ENCODE results near the gene OR9Q1. TPM values are rescaled to one million over a fixed set of nuclear protein-coding genes. Genes with fewer than 3 reads are reported as not detected.

OR9Q1 gene
- total RNA-seq, 1 donor from 2014 or later = not detected

GRCh38 chr11:58068655-58069054, 45.0 kb downstream of the OR9Q1 start:
- no peaks in the 10 kb centered on the region for H3K36me3 ChIP-seq
- no peaks in the 10 kb centered on the region for H3K27me3 ChIP-seq
- no peaks in the 10 kb centered on the region for H3K9me3 ChIP-seq
- intact Hi-C loops (cut with DNase I) = no loop called here
- H3K4me1 ChIP-seq = no peaks in the 10 kb centered on the region
- H3K27ac ChIP-seq = no peak overlapping the region
- DNase-seq (ENCODE audit: extremely low spot score in 2 of 2) = no peak
- H3K4me3 ChIP-seq = no peak overlapping the region
- no peak for TF ChIP-seq POLR2AphosphoS5 (IDR thresholded peaks at IDR 0.05; ENCODE audit: insufficient read depth in 1 of 2, low read depth in 1 of 2)
- TF ChIP-seq CTCF (IDR thresholded peaks at IDR 0.05) = no peak
- TF ChIP-seq POLR2A (IDR thresholded peaks at IDR 0.05) = no peak

- no peak overlapping the region for H3K4me3 ChIP-seq
- no peaks in the 10 kb centered on the region for H3K9me3 ChIP-seq
- TF ChIP-seq CTCF (IDR thresholded peaks at IDR 0.05) (no peak), POLR2A (IDR thresholded peaks at IDR 0.05) (no peak), POLR2AphosphoS5 (IDR thresholded peaks at IDR 0.05; ENCODE audit: insufficient read depth in 1 of 2, low read depth in 1 of 2) (no peak)
- intact Hi-C loops (cut with DNase I) = no loop called here
- H3K27me3 ChIP-seq = no peaks in the 10 kb centered on the region
- no peaks in the 10 kb centered on the region for H3K36me3 ChIP-seq
- no peaks in the 10 kb centered on the region for H3K4me1 ChIP-seq
- H3K27ac ChIP-seq = no peak overlapping the region
- DNase-seq (ENCODE audit: extremely low spot score in 2 of 2) = no peak
Observed at GRCh38 chr11:58070585-58070984, 46.9 kb downstream of the OR9Q1 start.

GRCh38 chr11:58075781-58076180, 52.1 kb downstream of the OR9Q1 start:
- DNase-seq (ENCODE audit: extremely low spot score in 2 of 2) = no peak
- Histone ChIP-seq H3K27me3 (no peaks in the 10 kb centered on the region), H3K9me3 (no peaks in the 10 kb centered on the region), H3K36me3 (no peaks in the 10 kb centered on the region), H3K4me1 (no peaks in the 10 kb centered on the region), H3K4me3 (no peak overlapping the region), H3K27ac (no peak overlapping the region)
- intact Hi-C loops (cut with DNase I) = no loop called here
- TF ChIP-seq POLR2AphosphoS5 (IDR thresholded peaks at IDR 0.05; ENCODE audit: insufficient read depth in 1 of 2, low read depth in 1 of 2) (peak in 1 of 2 donors; percentile 21), POLR2A (IDR thresholded peaks at IDR 0.05) (no peak)

GRCh38 chr11:58086528-58086927, 62.8 kb downstream of the OR9Q1 start:
- DNase-seq (ENCODE audit: extremely low spot score in 2 of 2) = no peak
- H3K4me3 ChIP-seq = no peak overlapping the region
- TF ChIP-seq POLR2AphosphoS5 (IDR thresholded peaks at IDR 0.05; ENCODE audit: insufficient read depth in 1 of 2, low read depth in 1 of 2) = no peak
- TF ChIP-seq POLR2A (IDR thresholded peaks at IDR 0.05) = no peak
- no peak for TF ChIP-seq CTCF (IDR thresholded peaks at IDR 0.05)
- H3K36me3 ChIP-seq = no peaks in the 10 kb centered on the region
- H3K27me3 ChIP-seq = no peaks in the 10 kb centered on the region
- H3K27ac ChIP-seq = no peak overlapping the region
- H3K4me1 ChIP-seq = no peaks in the 10 kb centered on the region
- H3K9me3 ChIP-seq = no peaks in the 10 kb centered on the region
- intact Hi-C loops (cut with DNase I) = no loop called here

GRCh38 chr11:58097437-58097836, 73.8 kb downstream of the OR9Q1 start:
- TF ChIP-seq CTCF (IDR thresholded peaks at IDR 0.05) (no peak), POLR2A (IDR thresholded peaks at IDR 0.05) (no peak), POLR2AphosphoS5 (IDR thresholded peaks at IDR 0.05; ENCODE audit: insufficient read depth in 1 of 2, low read depth in 1 of 2) (no peak)
- no peaks in the 10 kb centered on the region for H3K9me3 ChIP-seq
- no peaks in the 10 kb centered on the region for H3K36me3 ChIP-seq
- H3K4me3 ChIP-seq = no peak overlapping the region
- DNase-seq (ENCODE audit: extremely low spot score in 2 of 2) = no peak
- no peaks in the 10 kb centered on the region for H3K4me1 ChIP-seq
- no peak overlapping the region for H3K27ac ChIP-seq
- intact Hi-C loops (cut with DNase I) = no loop called here
- no peaks in the 10 kb centered on the region for H3K27me3 ChIP-seq

All from vagina (tissue), 2 donors.